Measurements from ENCODE around the gene DYNLT3.
A peak's percentile ranks its signal among the peaks of the same experiment; 100 is the strongest.

The DYNLT3 gene

DNA sequence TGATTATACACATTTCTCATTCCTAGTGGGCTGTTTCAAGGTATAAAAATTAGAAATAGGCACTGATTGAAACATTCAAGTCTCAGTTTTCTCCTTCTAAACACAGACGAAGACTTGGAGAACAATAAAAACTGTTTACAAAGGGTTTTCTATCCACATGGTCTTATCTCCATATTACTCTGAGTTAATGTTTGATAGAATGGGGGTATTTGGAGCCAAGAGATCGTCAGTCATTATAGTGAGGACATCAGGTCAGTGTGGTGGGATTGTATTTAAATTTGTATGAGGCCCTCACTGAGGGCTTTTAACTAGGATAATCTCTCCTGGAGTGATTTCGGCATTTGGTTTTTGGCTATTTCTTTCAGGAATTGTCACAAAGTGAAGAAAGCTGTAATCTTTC lies 16.4 kb upstream of the DYNLT3 start:
- peaks cover 7% of the 10 kb centered on the region for H3K9me3 Mint-ChIP-seq
- no peaks in the 10 kb centered on the region for H3K4me1 Mint-ChIP-seq (ENCODE audit: low read depth)
- H3K27me3 Mint-ChIP-seq = peaks cover 8% of the 10 kb centered on the region
- intact Hi-C loops (cut with micrococcal nuclease) = no loop called here
- H3K4me3 Mint-ChIP-seq = no peak overlapping the region
- no peaks in the 10 kb centered on the region for H3K36me3 Mint-ChIP-seq (ENCODE audit: low read depth)
- H3K27ac Mint-ChIP-seq = no peak overlapping the region

DNA sequence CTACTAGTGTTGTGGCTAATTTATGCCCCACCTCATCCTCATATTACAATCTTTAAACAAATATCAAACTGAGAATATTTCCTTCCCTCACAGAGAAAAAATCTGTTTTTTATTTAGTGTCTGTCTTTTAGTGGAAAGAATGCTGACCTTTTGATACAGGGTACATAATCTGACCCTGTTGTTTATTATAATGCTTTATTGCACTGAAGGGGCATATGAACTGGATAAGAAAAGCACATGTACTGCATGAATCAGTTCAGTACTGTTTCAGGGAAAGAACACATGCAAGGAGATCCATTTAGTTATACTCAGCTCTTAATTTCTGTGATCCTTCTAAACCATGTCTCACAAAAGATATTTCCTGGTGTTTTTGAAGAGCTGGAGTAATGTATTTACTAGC lies 15.5 kb upstream of the DYNLT3 start:
- Mint-ChIP-seq H3K36me3 (ENCODE audit: low read depth) (no peaks in the 10 kb centered on the region), H3K27ac (no peak overlapping the region), H3K27me3 (peaks cover 8% of the 10 kb centered on the region), H3K4me1 (ENCODE audit: low read depth) (no peaks in the 10 kb centered on the region), H3K4me3 (no peak overlapping the region), H3K9me3 (no peaks in the 10 kb centered on the region)
- intact Hi-C loops (cut with micrococcal nuclease) = no loop called here

DNA sequence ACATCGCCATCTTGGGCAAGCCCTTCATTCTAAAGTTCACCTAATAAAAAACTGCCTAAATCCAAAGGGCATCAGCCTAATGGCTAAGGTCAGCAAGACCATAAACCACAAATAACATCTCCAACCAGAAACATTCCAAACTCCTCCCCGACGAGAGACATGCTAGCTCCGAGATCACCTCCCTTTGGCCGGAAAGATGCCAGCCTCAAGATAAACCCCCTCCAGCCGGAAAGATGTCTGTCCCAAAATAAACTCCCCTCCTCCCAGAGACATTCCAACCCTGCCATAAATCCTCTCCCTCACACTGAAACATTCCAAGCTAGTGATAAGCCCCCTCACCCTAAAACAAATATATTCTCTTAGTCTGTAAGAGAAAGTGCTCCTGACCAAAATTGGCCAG lies 13.3 kb upstream of the DYNLT3 start:
- no peaks in the 10 kb centered on the region for H3K4me1 Mint-ChIP-seq (ENCODE audit: low read depth)
- H3K36me3 Mint-ChIP-seq (ENCODE audit: low read depth) = no peaks in the 10 kb centered on the region
- H3K27me3 Mint-ChIP-seq = peaks cover 8% of the 10 kb centered on the region
- H3K9me3 Mint-ChIP-seq = no peaks in the 10 kb centered on the region
- intact Hi-C loops (cut with micrococcal nuclease) = no loop called here
- no peak overlapping the region for H3K4me3 Mint-ChIP-seq
- H3K27ac Mint-ChIP-seq = no peak overlapping the region

DNA sequence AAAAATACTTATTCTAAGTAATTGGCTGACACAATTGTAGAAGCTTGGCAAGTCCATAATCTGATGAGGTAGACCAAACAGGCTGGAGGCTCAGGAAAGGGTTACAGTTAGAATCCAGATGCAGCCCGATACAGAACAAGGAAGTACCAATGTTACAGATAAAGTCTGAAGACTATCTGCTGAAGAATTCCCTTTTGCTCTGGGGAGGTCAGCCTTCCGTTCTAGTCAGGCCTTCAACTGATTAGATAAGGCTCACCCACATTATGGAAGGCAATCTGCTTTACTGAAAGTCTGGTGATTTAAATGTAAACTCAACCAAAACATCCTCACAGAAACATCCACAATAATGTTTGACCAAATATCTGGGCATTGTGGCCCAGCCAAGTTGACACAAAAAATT lies 7.4 kb upstream of the DYNLT3 start:
- Mint-ChIP-seq H3K27ac (no peak overlapping the region), H3K9me3 (no peaks in the 10 kb centered on the region), H3K4me1 (ENCODE audit: low read depth) (no peaks in the 10 kb centered on the region), H3K27me3 (peaks cover 4% of the 10 kb centered on the region), H3K36me3 (ENCODE audit: low read depth) (no peaks in the 10 kb centered on the region), H3K4me3 (no peak overlapping the region)
- intact Hi-C loops (cut with micrococcal nuclease) = no loop called here

DNA sequence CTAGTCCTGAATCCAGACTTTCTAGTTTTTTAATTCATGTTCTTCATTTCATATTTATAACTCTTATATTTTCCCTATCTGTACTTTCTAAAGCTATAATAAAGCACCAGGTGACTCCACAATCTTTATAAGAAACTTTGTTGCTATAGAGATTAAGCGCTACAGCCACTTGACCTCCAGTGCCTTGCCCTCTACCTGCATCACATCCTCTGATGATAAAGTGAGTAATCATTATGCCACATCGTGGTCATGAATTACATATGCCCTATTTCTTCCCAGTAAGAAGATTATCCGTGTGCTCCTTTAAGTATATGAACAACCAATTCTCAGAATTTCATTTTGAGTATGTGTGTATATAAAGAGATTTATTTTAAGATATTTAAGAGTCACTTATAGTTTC lies 6.8 kb upstream of the DYNLT3 start:
- H3K4me3 Mint-ChIP-seq = no peak overlapping the region
- no peaks in the 10 kb centered on the region for H3K9me3 Mint-ChIP-seq
- intact Hi-C loops (cut with micrococcal nuclease) = no loop called here
- H3K27ac Mint-ChIP-seq = no peak overlapping the region
- no peaks in the 10 kb centered on the region for H3K36me3 Mint-ChIP-seq (ENCODE audit: low read depth)
- no peaks in the 10 kb centered on the region for H3K4me1 Mint-ChIP-seq (ENCODE audit: low read depth)
- H3K27me3 Mint-ChIP-seq = peaks cover 4% of the 10 kb centered on the region

DNA sequence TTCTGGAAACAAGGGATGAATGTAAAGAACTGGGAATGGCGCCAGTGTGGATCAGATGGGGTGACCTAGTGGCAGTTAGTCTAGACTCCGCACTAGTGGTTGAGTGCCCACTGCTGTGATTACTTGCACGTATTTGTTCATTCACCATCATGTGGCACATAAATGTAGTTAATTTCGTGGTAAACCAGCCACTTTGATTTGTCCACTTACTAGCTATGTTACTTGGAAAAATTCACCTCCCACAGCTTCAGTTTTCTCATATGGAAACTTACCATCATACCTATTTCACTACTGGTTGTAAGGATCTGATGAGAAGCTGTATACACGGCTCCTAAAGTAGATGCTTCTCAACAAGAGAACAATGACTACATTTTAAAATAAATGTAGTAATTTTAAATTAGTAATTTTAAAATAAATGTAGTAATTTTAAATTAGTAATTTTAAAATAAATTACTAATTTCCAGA lies 394 bp upstream of the DYNLT3 start:
- Mint-ChIP-seq H3K4me1 (ENCODE audit: low read depth) (peaks cover 5% of the 10 kb centered on the region), H3K27ac (peak overlapping the region; percentile 64), H3K4me3 (peak overlapping the region; percentile 71), H3K27me3 (peaks cover 2% of the 10 kb centered on the region), H3K36me3 (ENCODE audit: low read depth) (no peaks in the 10 kb centered on the region), H3K9me3 (no peaks in the 10 kb centered on the region)
- intact Hi-C loops (cut with micrococcal nuclease) = no loop called here

DNA sequence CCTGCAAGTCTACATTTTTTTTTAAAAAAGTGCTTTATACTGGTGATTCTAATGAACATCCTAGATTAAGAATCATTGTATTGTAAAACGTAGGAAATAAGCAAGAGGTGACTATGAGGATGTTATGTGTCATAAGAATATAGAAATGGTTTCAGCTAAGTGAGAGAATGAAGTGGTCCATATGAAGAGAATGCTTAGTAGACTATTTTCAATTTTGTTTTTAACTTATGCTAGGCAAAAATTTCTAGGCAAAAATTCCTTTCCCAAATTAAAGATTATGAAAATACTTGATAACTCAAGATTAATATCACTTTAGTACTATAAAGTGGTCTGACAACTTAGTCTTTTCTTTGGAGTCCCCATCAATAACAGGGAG lies 825 bp downstream of the DYNLT3 start:
- peaks cover 5% of the 10 kb centered on the region for H3K4me1 Mint-ChIP-seq (ENCODE audit: low read depth)
- H3K36me3 Mint-ChIP-seq (ENCODE audit: low read depth) = no peaks in the 10 kb centered on the region
- peak overlapping the region; percentile 71 for H3K4me3 Mint-ChIP-seq
- H3K27ac Mint-ChIP-seq = no peak overlapping the region
- peaks cover 2% of the 10 kb centered on the region for H3K27me3 Mint-ChIP-seq
- no peaks in the 10 kb centered on the region for H3K9me3 Mint-ChIP-seq
- intact Hi-C loops (cut with micrococcal nuclease) = no loop called here

DNA sequence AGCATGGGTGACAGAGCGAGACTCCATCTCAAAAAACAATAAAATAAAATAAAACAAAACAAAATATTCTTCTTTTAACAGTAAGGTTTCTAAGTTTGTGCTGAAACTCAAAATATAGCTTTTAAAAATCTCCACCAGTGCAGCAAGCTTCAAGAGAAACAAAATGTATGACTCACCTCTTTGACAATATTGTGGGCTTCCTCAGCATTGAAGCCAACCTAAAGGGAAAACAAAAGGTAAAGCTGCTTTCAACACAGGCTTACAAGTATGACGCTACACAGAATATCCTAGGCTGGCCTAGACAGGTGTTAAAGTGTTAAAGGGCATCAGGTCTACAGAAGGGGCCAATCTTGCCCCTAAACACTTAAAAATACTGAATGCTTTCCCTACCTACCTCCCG lies 1.2 kb downstream of the DYNLT3 start:
- Mint-ChIP-seq H3K9me3 (no peaks in the 10 kb centered on the region), H3K27me3 (peaks cover under 1% of the 10 kb centered on the region), H3K4me3 (no peak overlapping the region), H3K4me1 (ENCODE audit: low read depth) (peaks cover 5% of the 10 kb centered on the region), H3K27ac (no peak overlapping the region), H3K36me3 (ENCODE audit: low read depth) (peaks cover 2% of the 10 kb centered on the region)
- intact Hi-C loops (cut with micrococcal nuclease) = no loop called here

DNA sequence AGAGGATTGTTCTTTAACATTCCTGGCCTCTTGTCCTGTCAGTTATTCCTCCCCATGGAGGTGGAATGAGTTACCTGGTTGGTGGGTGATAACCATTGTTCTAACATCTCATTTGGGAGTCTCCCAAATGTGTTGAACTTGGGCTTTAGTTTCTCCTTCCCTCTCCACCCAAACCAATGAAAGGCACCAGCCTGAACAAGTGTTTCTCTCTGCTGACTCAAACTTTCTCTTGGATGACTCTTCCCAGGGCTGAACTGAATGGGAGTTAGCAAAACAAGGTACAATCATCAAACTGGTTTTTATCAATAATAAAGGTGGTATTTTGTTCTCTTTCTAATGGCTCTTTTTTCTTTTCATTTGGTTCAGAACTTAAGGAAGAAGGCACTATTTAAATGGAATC lies 2.7 kb downstream of the DYNLT3 start:
- intact Hi-C loops (cut with micrococcal nuclease) = no loop called here
- no peaks in the 10 kb centered on the region for H3K27me3 Mint-ChIP-seq

DNA sequence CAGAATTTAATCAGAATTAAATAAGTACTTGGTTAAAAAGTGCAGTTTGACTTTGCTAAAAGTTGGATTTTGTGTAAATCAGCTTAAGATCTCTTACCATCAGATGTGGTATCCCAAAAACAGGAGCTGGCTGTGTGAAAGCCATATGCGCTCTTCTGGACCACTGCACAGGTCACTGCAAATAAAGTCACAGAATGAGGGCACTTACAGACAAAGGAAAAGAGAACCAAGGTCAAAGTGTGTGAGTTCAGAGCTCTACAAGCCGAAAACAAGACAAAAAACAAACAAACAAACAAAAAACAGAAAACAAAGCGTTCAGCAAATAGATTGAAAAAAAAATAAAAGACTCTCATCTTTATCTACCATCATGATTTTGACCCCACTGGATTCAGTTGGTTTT lies 6.4 kb downstream of the DYNLT3 start:
- Mint-ChIP-seq H3K36me3 (ENCODE audit: low read depth) (peaks cover 13% of the 10 kb centered on the region), H3K27ac (no peak overlapping the region), H3K27me3 (no peaks in the 10 kb centered on the region), H3K4me3 (no peak overlapping the region), H3K4me1 (ENCODE audit: low read depth) (no peaks in the 10 kb centered on the region), H3K9me3 (no peaks in the 10 kb centered on the region)
- intact Hi-C loops (cut with micrococcal nuclease) = no loop called here

More for the DNA sequence above, 2.7 kb downstream of the DYNLT3 start:
- Mint-ChIP-seq H3K4me3 (no peak overlapping the region), H3K4me1 (ENCODE audit: low read depth) (peaks cover 5% of the 10 kb centered on the region), H3K9me3 (no peaks in the 10 kb centered on the region), H3K36me3 (ENCODE audit: low read depth) (peaks cover 7% of the 10 kb centered on the region), H3K27ac (no peak overlapping the region)

DNA sequence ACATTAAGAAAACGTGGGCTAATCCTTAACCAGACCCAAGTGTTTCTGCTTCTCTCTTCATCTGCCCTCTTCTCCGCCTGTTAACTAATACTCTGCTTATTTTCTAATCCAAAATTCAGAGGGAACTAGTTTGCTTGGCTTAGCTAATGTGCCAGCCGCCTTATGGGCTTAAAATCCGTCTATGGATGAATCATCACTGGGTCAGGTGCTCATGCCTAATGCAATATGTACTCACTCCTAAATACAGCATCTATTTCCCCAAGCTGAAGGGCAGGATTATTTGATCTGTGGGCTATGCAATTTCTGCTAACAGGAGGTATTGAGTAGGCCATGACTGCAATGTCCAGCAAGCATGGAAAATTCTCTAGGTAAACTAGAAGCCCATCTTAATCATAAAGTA lies 12.4 kb downstream of the DYNLT3 start:
- Mint-ChIP-seq H3K27me3 (no peaks in the 10 kb centered on the region), H3K27ac (no peak overlapping the region), H3K4me1 (ENCODE audit: low read depth) (peaks cover 2% of the 10 kb centered on the region), H3K4me3 (no peak overlapping the region), H3K9me3 (no peaks in the 10 kb centered on the region), H3K36me3 (ENCODE audit: low read depth) (peaks cover 6% of the 10 kb centered on the region)
- intact Hi-C loops (cut with micrococcal nuclease) = no loop called here

DNA sequence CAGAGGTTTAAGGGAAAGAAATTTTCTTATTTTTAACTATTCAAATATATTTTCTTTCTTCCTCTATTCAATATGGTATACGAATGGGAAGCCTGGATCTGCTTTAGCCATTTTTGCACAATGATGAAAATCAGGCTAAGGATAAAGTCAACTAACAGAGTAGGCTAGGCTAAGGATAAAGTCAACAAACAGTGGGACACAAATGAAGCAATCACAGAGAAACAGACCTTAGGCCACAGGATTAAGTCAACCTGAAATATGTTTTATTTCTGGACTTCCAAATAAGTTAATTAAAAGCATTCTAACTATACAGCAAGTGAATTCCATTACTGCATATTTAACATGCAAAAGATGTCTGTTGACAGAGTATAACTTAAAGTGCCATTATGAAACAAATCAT lies 17.0 kb downstream of the DYNLT3 start:
- H3K4me3 Mint-ChIP-seq = no peak overlapping the region
- H3K36me3 Mint-ChIP-seq (ENCODE audit: low read depth) = no peaks in the 10 kb centered on the region
- peaks cover 8% of the 10 kb centered on the region for H3K4me1 Mint-ChIP-seq (ENCODE audit: low read depth)

DNA sequence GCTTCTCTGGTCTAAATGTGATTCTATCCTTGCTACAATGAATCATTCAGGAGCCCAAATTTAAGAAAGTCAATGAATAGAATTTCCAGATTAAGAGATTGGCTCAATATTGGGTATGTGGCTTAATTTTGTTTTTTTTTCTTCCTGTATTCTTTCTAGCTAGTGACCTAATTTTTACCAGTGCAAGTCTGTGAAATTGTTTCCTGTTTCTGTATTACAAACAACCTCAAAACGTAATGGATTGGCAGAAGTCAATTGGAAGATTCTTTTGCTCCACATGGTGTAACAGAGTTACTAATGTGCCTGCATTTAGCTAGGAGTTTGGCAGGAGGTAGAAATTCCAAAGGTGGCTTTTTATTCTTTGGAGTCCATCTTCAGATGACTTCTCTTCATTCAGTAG lies 17.6 kb downstream of the DYNLT3 start:
- intact Hi-C loops (cut with micrococcal nuclease) = no loop called here
- Mint-ChIP-seq H3K27me3 (no peaks in the 10 kb centered on the region), H3K27ac (no peak overlapping the region), H3K4me1 (ENCODE audit: low read depth) (peaks cover 14% of the 10 kb centered on the region), H3K9me3 (no peaks in the 10 kb centered on the region), H3K4me3 (no peak overlapping the region), H3K36me3 (ENCODE audit: low read depth) (no peaks in the 10 kb centered on the region)

More for the DNA sequence above, 17.0 kb downstream of the DYNLT3 start:
- Mint-ChIP-seq H3K9me3 (no peaks in the 10 kb centered on the region), H3K27me3 (no peaks in the 10 kb centered on the region), H3K27ac (no peak overlapping the region)
- intact Hi-C loops (cut with micrococcal nuclease) = no loop called here

DNA sequence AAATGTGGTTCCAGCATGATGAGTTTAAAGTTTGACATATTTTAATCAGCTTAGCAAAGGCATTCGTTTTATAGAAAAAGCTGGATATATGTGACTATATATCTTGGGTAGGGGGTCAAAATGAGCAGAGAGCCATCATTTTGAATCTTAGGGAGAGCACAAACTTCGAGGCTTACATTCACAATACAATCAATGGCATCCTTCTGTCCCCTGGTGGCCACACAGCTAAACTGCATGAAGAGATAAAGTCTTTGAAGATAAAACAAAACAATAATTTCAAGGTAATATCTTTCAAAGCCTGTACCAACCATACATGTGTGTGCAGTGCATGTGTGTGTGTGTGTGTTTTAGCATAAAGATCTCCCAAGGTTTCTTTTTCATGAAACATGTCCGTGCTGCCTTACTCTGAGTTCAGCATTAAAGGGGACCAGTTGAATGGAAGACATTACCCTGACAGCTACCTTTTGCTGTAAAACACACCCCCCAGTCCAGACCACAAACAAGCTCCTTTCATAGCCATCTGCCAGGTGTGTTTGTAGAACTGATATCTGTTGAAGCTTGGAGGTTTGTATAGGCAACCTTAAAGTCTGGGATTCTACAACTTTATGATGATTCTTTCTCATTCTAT lies 22.0 kb downstream of the DYNLT3 start:
- Mint-ChIP-seq H3K36me3 (ENCODE audit: low read depth) (peaks cover 4% of the 10 kb centered on the region), H3K27ac (peak overlapping the region; percentile 4), H3K4me1 (ENCODE audit: low read depth) (peaks cover 31% of the 10 kb centered on the region), H3K9me3 (no peaks in the 10 kb centered on the region), H3K4me3 (no peak overlapping the region), H3K27me3 (no peaks in the 10 kb centered on the region)
- intact Hi-C loops (cut with micrococcal nuclease) = loop anchor here (1.0 kb wide), 1 partner anchor 80 kb away; no protein-coding TSS in a partner anchor
